OCI-LY1 (cell line): ENCODE results near the gene RAI1.

Experiments
- H2AFZ ChIP-seq: fragments of 200-600 bp; sonication (generic), shearing (Covaris generic); 2 replicates; pipeline ENCODE4 v1.6.0; 2014; ENCODE audit warnings: antibody characterized with exemption, mild to moderate bottlenecking, low read length
- H3F3A ChIP-seq: fragments of 200-600 bp; sonication (generic), shearing (Covaris generic); 2 replicates; pipeline ENCODE4 v1.6.0; 2014; ENCODE audit warnings: mild to moderate bottlenecking, antibody characterized with exemption, low read length, moderate library complexity; ENCODE audit not compliant: insufficient read depth
- H3K27ac ChIP-seq: fragments of 200-600 bp; sonication (generic); 2 replicates; pipeline ENCODE4 v1.5.1; 2014; ENCODE audit warnings: low read length, mixed run types, mild to moderate bottlenecking, low read depth; ENCODE audit not compliant: poor library complexity, severe bottlenecking
- H3K27me3 ChIP-seq: fragments of 200-600 bp; sonication (generic); 2 replicates; pipeline ENCODE4 v1.6.0; 2014; ENCODE audit warnings: antibody characterized with exemption, mild to moderate bottlenecking, low read length, moderate library complexity; ENCODE audit not compliant: insufficient read depth
- H3K36me3 ChIP-seq: fragments of 200-600 bp; sonication (generic); 2 replicates; pipeline ENCODE4 v1.6.1; 2014; ENCODE audit warnings: mild to moderate bottlenecking, antibody characterized with exemption, low read length, moderate library complexity, mixed read lengths; ENCODE audit not compliant: insufficient read depth
- H3K4me1 ChIP-seq: fragments of 200-600 bp; sonication (generic); 2 replicates; pipeline ENCODE4 v1.5.1; 2014; ENCODE audit warnings: mild to moderate bottlenecking, low read length, moderate library complexity; ENCODE audit not compliant: insufficient read depth, severe bottlenecking
- H3K4me2 ChIP-seq: fragments of 200-600 bp; sonication (generic), shearing (Covaris generic); 2 replicates; pipeline ENCODE4 v1.6.1; 2014; ENCODE audit warnings: low read length
- H3K4me3 ChIP-seq: fragments of 200-600 bp; sonication (generic); 2 replicates; pipeline ENCODE4 v1.5.1; 2014; ENCODE audit warnings: low read length, low read depth, mild to moderate bottlenecking, mixed read lengths; ENCODE audit not compliant: poor library complexity, severe bottlenecking
- H3K79me2 ChIP-seq: fragments of 200-600 bp; shearing (Covaris generic); 2 replicates; pipeline ENCODE4 v1.6.1; 2016; ENCODE audit warnings: mixed run types, low read length, mixed read lengths; ENCODE audit not compliant: insufficient read depth
- H3K9ac ChIP-seq: fragments of 200-600 bp; sonication (generic), shearing (Covaris generic); 2 replicates; pipeline ENCODE4 v1.6.1; 2014; ENCODE audit warnings: mild to moderate bottlenecking, low read length, mixed read lengths
- H3K9me2 ChIP-seq: fragments of 200-600 bp; sonication (generic), shearing (Covaris generic); 2 replicates; pipeline ENCODE4 v1.6.1; 2014; ENCODE audit warnings: low read depth, mild to moderate bottlenecking, low read length, mixed read lengths
- H3K9me3 ChIP-seq: fragments of 200-600 bp; shearing (Covaris generic); 2 replicates; pipeline ENCODE4 v1.6.1; 2014; ENCODE audit warnings: low read length, mixed read lengths
- H4K20me1 ChIP-seq: fragments of 200-600 bp; sonication (generic), shearing (Covaris generic); 2 replicates; pipeline ENCODE4 v1.6.0; 2016; ENCODE audit warnings: mild to moderate bottlenecking, low read length; ENCODE audit not compliant: insufficient read depth
- CTCF ChIP-seq: fragments of 200-600 bp; sonication (generic), shearing (Covaris generic); IDR thresholded peaks from 2 replicates; pipeline ENCODE4 v1.5.1; 2017; ENCODE audit warnings: mild to moderate bottlenecking, antibody characterized with exemption, low read length, moderate library complexity, mixed read lengths
- EZH2 ChIP-seq: fragments of 200-600 bp; sonication (generic), shearing (Covaris generic); IDR thresholded peaks from 2 replicates; pipeline ENCODE4 v1.8.0; 2017; ENCODE audit warnings: borderline replicate concordance, mixed run types, mild to moderate bottlenecking, antibody characterized with exemption, low read length, moderate library complexity, mixed read lengths

RAI1 gene

GRCh38 chr17:17795946-17796786 lies 114.9 kb downstream of the RAI1 start:
- no peak overlapping the region for H3K27ac ChIP-seq
- no peaks in the 10 kb centered on the region for H3K9me3 ChIP-seq
- peaks cover 9% of the 10 kb centered on the region for H3K27me3 ChIP-seq
- no peaks in the 10 kb centered on the region for H3K79me2 ChIP-seq
- no peaks in the 10 kb centered on the region for H3K36me3 ChIP-seq
- H4K20me1 ChIP-seq = no peaks in the 10 kb centered on the region
- no peak overlapping the region for H2AFZ ChIP-seq
- H3K9me2 ChIP-seq = no peaks in the 10 kb centered on the region
- H3K4me1 ChIP-seq = no peaks in the 10 kb centered on the region
- TF ChIP-seq CTCF (no peak), EZH2 (no peak)
- H3K4me2 ChIP-seq = no peak overlapping the region
- no peak overlapping the region for H3K4me3 ChIP-seq
- H3F3A ChIP-seq = no peaks in the 10 kb centered on the region
- H3K9ac ChIP-seq = no peak overlapping the region

DNA sequence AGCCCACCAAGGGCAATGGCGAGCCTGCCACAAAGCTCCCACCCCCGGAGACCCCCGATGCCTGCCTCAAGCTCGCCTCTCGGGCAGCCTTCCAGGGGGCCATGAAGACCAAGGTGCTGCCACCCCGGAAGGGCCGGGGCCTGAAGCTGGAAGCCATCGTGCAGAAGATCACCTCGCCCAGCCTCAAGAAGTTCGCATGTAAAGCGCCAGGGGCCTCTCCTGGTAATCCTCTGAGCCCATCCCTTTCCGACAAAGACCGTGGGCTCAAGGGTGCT lies 115.5 kb downstream of the RAI1 start:
- Histone ChIP-seq H3K27ac (no peak overlapping the region), H3K4me1 (no peaks in the 10 kb centered on the region), H3K27me3 (peaks cover 9% of the 10 kb centered on the region), H3K4me2 (no peak overlapping the region), H3K9me2 (no peaks in the 10 kb centered on the region), H3F3A (no peaks in the 10 kb centered on the region), H3K4me3 (no peak overlapping the region), H4K20me1 (no peaks in the 10 kb centered on the region), H3K9ac (no peak overlapping the region), H2AFZ (no peak overlapping the region), H3K9me3 (no peaks in the 10 kb centered on the region), H3K36me3 (no peaks in the 10 kb centered on the region), H3K79me2 (no peaks in the 10 kb centered on the region)
- no peak for TF ChIP-seq EZH2
- TF ChIP-seq CTCF = no peak

DNA sequence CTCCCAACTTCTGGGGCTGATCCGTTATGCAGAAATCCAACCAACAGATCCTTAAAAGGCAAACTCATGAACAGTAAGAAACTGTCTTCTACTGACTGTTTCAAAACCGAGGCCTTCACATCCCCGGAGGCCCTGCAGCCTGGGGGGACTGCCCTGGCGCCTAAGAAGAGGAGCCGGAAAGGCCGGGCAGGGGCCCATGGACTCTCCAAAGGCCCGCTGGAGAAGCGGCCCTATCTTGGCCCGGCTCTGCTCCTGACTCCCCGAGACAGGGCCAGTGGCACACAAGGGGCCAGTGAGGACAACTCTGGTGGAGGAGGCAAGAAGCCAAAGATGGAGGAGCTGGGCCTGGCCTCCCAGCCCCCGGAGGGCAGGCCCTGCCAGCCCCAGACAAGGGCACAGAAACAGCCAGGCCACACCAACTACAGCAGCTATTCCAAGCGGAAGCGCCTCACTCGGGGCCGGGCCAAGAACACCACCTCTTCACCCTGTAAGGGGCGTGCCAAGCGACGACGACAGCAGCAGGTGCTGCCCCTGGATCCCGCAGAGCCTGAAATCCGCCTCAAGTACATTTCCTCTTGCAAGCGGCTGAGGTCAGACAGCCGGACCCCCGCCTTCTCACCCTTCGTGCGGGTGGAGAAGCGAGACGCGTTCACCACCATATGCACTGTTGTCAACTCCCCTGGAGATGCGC lies 116.0 kb downstream of the RAI1 start:
- Histone ChIP-seq H3K27ac (no peak overlapping the region), H3K4me2 (no peak overlapping the region), H3K9ac (no peak overlapping the region), H3K9me2 (no peaks in the 10 kb centered on the region), H2AFZ (no peak overlapping the region), H3F3A (no peaks in the 10 kb centered on the region), H3K9me3 (no peaks in the 10 kb centered on the region), H4K20me1 (no peaks in the 10 kb centered on the region), H3K27me3 (peaks cover 9% of the 10 kb centered on the region), H3K79me2 (no peaks in the 10 kb centered on the region), H3K4me3 (no peak overlapping the region), H3K36me3 (no peaks in the 10 kb centered on the region), H3K4me1 (no peaks in the 10 kb centered on the region)
- no peak for TF ChIP-seq CTCF
- TF ChIP-seq EZH2 = no peak
